Adrenal gland (tissue), 12 donors: ENCODE data around the gene RNF167. TPM values are rescaled to one million over a fixed set of nuclear protein-coding genes. Genes with fewer than 3 reads are reported as not detected.
A peak's percentile ranks its signal among the peaks of the same experiment; 100 is the strongest.

ENCODE experiments used
- DNase-seq, 7 donors: peaks; one replicate each; pipeline ENCODE4 v3.0.0-alpha.2; 2019 to 2020
- H3K27ac ChIP-seq, 5 donors: fragments of 200-600 bp; sonication (generic) in 4 of 5; 1 replicate in 3 of 5; 2 replicates in 2 of 5; pipeline versions ENCODE4 v1.5.1 to v1.8.0; 2016 to 2020; ENCODE audit warnings: mild to moderate bottlenecking in 1 of 5
- H3K27me3 ChIP-seq: fragments of 200-600 bp; 2 replicates; pipeline ENCODE4 v1.8.0; 2021
- H3K36me3 ChIP-seq, 2 donors: fragments of 200-600 bp; replicated peaks in 1 of 2; 1 replicate in 1 of 2; 2 replicates in 1 of 2; pipeline versions ENCODE4 v1.5.1 to v1.8.0; 2018 to 2022
- H3K4me1 ChIP-seq, 2 donors: fragments of 200-600 bp; replicated peaks in 1 of 2; 1 replicate in 1 of 2; 2 replicates in 1 of 2; pipeline versions ENCODE4 v1.5.1 to v1.8.0; 2018 to 2021
- H3K4me3 ChIP-seq, 4 donors: fragments of 200-600 bp; sonication (generic) in 3 of 4; one replicate each; pipeline ENCODE4 v1.5.1; 2016 to 2018
- H3K9me3 ChIP-seq, 3 donors: fragments of 200-600 bp; sonication (generic) in 1 of 3; replicated peaks in 1 of 3; 1 replicate in 2 of 3; 2 replicates in 1 of 3; pipeline versions ENCODE4 v1.5.1 to v1.8.0; 2016 to 2021
- POLR2A ChIP-seq, 2 donors: fragments of 450-650 bp; IDR thresholded peaks; one replicate each; pipeline ENCODE4 v1.6.1; 2017; ENCODE audit warnings: antibody characterized with exemption in 2 of 2, mild to moderate bottlenecking in 2 of 2, moderate library complexity in 1 of 2
- WGBS, 4 donors: extraction: QIAGEN DNeasy Blood & Tissue Kit in 2 of 4; methylation state at CpG; one replicate each; pipeline versions ENCODE4 v1.1.5 to v1.1.7; 2013 to 2017; 5-methylcytosine and 5-hydroxymethylcytosine counted together
- intact Hi-C, 2 donors: fragments of 100-400 bp; cut with DNase I; formaldehyde crosslinking; loops; one replicate each; pipeline versions ENCODE4 v1.14.1 to v1.15.0; 2022 to 2023
- polyA plus RNA-seq, 3 donors: library from polyadenylated mRNA; stranded (reverse); fragments of 200-250 nt in 2 of 3; fragments of 350-450 nt in 1 of 3; fragmentation: Illumina TruSeq in 1 of 3; extraction: RNeasy Lipid Tissue Mini Kit (QIAGEN cat#74804) in 1 of 3; gene quantifications; one replicate each; pipeline ENCODE4 v1.2.3, GENCODE V29; 2013 to 2014
- total RNA-seq, 9 donors: library from RNA; depleted of rRNA in 4 of 9; stranded (reverse); fragments of >200 nt in 4 of 9; fragments of 120-200 nt in 1 of 9; fragmentation: NEBNext Ultra II Directional in 1 of 9; extraction: Animal tissue kit (Norgen Biotek cat#: 25700) in 1 of 9; gene quantifications; one replicate each; pipeline versions ENCODE4 v1.1.0 to v1.2.4, GENCODE V29; 2013 to 2023
- TF ChIP-seq, protein P1 (sequence below), 6 experiments: fragments of 450-650 bp in 4 of 6; fragments of 200-600 bp in 2 of 6; sonication (generic) in 1 of 6; IDR thresholded peaks; 1 replicate in 5 of 6; 2 replicates in 1 of 6; pipeline versions ENCODE4 v1.5.1 to v1.8.0; 2016 to 2021; ENCODE audit warnings: antibody characterized with exemption in 6 of 6, mild to moderate bottlenecking in 2 of 6, moderate library complexity in 1 of 6
- donor health status: healthy with polysubstance abuse.
- donor health status: Bipolar disorder and iron deficiency.
- donor health status: DM: yes; HTN: yes; CAD: no.
- donor health status: DM: no; HTN: no; CAD: no.
- donor health status: DM: no; HTN: no; CAD: no.
- donor health status: DM: yes; HTN: yes; CAD: no.

RNF167 gene
- total and polyA plus RNA-seq, 12 donors, result 46.7 to 252 (median 105) TPM

GRCh38 chr17:4967539-4968485 lies 27.7 kb downstream of the RNF167 start, which contains the start of gene SPAG7:
Gene SPAG7, minus strand, starts transcription at chr17:4967817. Its CDS starts 13 bp downstream, at chr17:4967804.
- Histone ChIP-seq H3K4me3 (peak within 1 kb of the TSS; percentile 81 to 93 (median 86)), H3K27me3 (no peaks in the 10 kb centered on the region), H3K36me3 (peaks cover 0 to 22% of the 10 kb centered on the region in 2 donors), H3K4me1 (peaks cover 19 to 35% of the 10 kb centered on the region in 2 donors), H3K9me3 (no peaks in the 10 kb centered on the region), H3K27ac (peak within 1 kb of the TSS; percentile 90 to 99 (median 97))
- 2 to 4% (median 3%) methylated on average over 27 to 66 of the region's 66 CpGs for WGBS, 4 donors
- peak; percentile 78 to 80 for TF ChIP-seq POLR2A (IDR thresholded peaks at IDR 0.05)
- TF ChIP-seq, protein P1, sequence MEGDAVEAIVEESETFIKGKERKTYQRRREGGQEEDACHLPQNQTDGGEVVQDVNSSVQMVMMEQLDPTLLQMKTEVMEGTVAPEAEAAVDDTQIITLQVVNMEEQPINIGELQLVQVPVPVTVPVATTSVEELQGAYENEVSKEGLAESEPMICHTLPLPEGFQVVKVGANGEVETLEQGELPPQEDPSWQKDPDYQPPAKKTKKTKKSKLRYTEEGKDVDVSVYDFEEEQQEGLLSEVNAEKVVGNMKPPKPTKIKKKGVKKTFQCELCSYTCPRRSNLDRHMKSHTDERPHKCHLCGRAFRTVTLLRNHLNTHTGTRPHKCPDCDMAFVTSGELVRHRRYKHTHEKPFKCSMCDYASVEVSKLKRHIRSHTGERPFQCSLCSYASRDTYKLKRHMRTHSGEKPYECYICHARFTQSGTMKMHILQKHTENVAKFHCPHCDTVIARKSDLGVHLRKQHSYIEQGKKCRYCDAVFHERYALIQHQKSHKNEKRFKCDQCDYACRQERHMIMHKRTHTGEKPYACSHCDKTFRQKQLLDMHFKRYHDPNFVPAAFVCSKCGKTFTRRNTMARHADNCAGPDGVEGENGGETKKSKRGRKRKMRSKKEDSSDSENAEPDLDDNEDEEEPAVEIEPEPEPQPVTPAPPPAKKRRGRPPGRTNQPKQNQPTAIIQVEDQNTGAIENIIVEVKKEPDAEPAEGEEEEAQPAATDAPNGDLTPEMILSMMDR (IDR thresholded peaks at IDR 0.05), result peak in 1 of 6 experiments; percentile 11
- peak; percentile 93 to 98 (median 95) for DNase-seq
- intact Hi-C loops, result no loop called here

DNA sequence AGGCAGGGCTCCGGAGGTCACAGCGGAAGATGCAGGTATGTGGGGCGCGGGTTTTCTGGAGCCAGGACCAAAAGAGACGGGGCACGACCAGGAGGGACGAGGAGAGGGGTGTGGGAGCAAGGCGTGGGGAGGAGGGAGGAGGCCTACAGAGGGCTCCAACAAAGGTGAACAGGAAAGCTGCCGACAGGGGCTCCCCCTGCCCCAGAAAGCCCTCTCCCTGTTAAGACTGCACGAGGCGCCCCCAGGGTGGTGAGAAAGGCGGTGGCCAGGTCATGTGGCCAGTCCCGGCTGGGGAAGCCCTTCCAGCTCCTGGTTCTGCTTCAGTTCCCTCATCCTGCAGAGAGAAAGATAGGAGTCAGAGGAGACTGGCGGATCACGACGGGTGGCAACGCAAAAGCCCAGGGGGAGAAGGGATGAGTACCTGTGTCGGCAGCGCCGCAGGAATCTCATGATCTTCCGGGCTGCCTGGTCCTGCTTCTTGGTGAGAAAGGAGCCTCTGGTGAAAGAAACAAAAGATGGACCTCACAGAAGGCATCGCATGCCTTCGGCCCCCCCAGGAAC lies 28.5 kb downstream of the RNF167 start:
- H3K27ac ChIP-seq, result peak overlapping the region in 4 of 5 donors; percentile 92 to 98 (median 98)
- TF ChIP-seq POLR2A (IDR thresholded peaks at IDR 0.05), result no peak
- TF ChIP-seq, protein P1 (IDR thresholded peaks at IDR 0.05), result no peak
- WGBS, 4 donors, result 51 to 56% (median 55%) methylated on average over 23 of the region's 23 CpGs
- no peaks in the 10 kb centered on the region for H3K27me3 ChIP-seq
- peak overlapping the region in 2 of 4 donors; percentile 82 to 93 for H3K4me3 ChIP-seq
- peaks cover 19 to 35% of the 10 kb centered on the region in 2 donors for H3K4me1 ChIP-seq
- intact Hi-C loops, result no loop called here
- peak in 3 of 7 donors; percentile 39 to 51 (median 41) for DNase-seq
- peaks cover 0 to 30% of the 10 kb centered on the region in 2 donors for H3K36me3 ChIP-seq
- no peaks in the 10 kb centered on the region for H3K9me3 ChIP-seq

DNA sequence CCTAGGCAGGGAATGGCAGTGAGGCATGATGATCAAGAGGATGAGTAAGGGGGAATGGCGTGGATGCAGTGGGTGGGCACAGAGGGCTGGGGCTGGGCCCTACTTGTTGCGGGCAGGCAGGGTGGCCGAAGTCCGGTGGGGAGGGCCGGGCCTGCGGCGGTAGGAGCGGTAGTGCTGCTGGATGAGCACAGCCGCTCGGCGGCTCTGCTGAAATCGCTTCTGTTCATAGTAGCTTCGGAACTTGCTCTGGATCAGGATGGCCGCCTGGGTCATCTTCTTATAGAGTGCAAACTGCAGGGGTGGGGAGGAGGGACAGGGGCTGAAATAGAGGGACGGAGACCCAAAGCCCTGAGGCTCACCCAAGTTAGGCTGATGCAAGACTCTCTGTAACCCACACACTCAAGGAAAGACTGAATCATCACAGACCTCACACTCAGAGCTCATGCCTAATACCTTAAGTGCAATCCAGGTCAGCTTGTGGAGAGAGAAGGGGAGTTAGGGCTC lies 29.0 kb downstream of the RNF167 start:
- DNase-seq, result peak in 5 of 7 donors; percentile 46 to 72 (median 49)
- Histone ChIP-seq H3K36me3 (peaks cover 0 to 35% of the 10 kb centered on the region in 2 donors), H3K9me3 (no peaks in the 10 kb centered on the region), H3K4me3 (peak overlapping the region in 1 of 4 donors; percentile 82), H3K27ac (peak overlapping the region in 4 of 5 donors; percentile 92 to 98 (median 98)), H3K27me3 (no peaks in the 10 kb centered on the region), H3K4me1 (peaks cover 19 to 35% of the 10 kb centered on the region in 2 donors)
- intact Hi-C loops, result no loop called here
- WGBS, 4 donors, result 76 to 86% (median 82%) methylated on average over 3 to 15 of the region's 15 CpGs
- TF ChIP-seq POLR2A (IDR thresholded peaks at IDR 0.05), result peak in 1 of 2 donors; percentile 16
- TF ChIP-seq, protein P1 (IDR thresholded peaks at IDR 0.05), result no peak
